ENCODE data around the gene AVEN. TPM values are rescaled to one million over a fixed set of nuclear protein-coding genes. Genes with fewer than 3 reads are reported as not detected.

The AVEN gene
- total and polyA plus RNA-seq, 2 of the 13 experiments (the other 11 are each of a cell fraction or from before 2014, with no cell fraction given): 4.4 to 17.5 TPM

DNA sequence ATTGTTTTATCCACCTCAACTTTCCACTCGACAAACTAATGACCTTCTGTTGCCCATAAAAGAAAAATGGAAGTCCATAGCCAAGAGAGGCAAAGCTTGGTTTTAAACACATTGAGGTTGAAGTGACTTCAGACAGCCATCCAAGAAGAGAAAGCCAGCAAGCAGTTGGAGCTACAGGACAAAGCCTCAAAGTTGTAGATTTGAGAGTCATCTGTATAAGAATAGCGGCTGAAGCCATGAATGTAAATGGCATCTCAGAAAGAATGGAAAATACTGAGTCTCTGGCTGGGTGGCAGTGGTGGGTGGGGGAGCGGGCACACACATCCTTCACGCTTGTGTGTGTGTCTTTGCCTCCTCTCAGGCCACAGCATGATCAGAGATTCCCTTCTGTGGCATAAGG, 194.8 kb downstream of the AVEN start:
- Histone ChIP-seq H3K9ac (ENCODE audit: insufficient read depth, low read depth, low read length) (no peak overlapping the region), H3K4me2 (ENCODE audit: low read depth, low read length) (no peak overlapping the region), H3K79me2 (ENCODE audit: insufficient read depth, low read length) (no peaks in the 10 kb centered on the region), H2AFZ (ENCODE audit: low read length) (no peak overlapping the region), H3K27me3 (ENCODE audit: control insufficient read depth in 1 of 2, insufficient read depth in 2 of 2, low read length in 2 of 2) (no peaks in the 10 kb centered on the region), H3K27ac (ENCODE audit: extremely low read length, insufficient read depth, low read length) (no peak overlapping the region), H3K4me1 (ENCODE audit: insufficient read depth, low read length) (no peaks in the 10 kb centered on the region), H3K4me3 (replicated peaks in 1 of 3; ENCODE audit: insufficient read depth in 1 of 3, low read depth in 2 of 3, low read length in 3 of 3) (no peak overlapping the region), H3K9me3 (ENCODE audit: low read length) (no peaks in the 10 kb centered on the region), H3K36me3 (replicated peaks in 1 of 2; ENCODE audit: control insufficient read depth in 1 of 2, insufficient read depth in 2 of 2, low read length in 2 of 2) (no peaks in the 10 kb centered on the region), H4K20me1 (ENCODE audit: insufficient read depth, low read length) (no peaks in the 10 kb centered on the region)
- FAIRE-seq (no peak), ATAC-seq (no peak), DNase-seq (ENCODE audit: low spot score) (no peak)
- CTCF ChIA-PET (ENCODE audit: low intra/inter-chr PET ratio, low total read pairs): no interaction called here
- POLR2A ChIA-PET: no interaction called here
- intact Hi-C loops (cut with micrococcal nuclease; ENCODE audit: unreplicated experiment): no loop called here
- BruUV-seq (replicated peaks): no TSS peak
- whole genome bisulfite sequencing (ENCODE audit: low lambda C conversion rate): 37% methylated on average over 4 of the region's 4 CpGs
- in situ Hi-C loops (cut with HindIII; ENCODE audit: extremely low pct_ligation_motif_present, low pct_unique_long_range_greater_than_20kb): no loop called here
- no peak for TF ChIP-seq ERF (CRISPR knock-in tag; IDR thresholded peaks at IDR 0.05)
- no peak for TF ChIP-seq HNRNPK (IDR thresholded peaks at IDR 0.05; ENCODE audit: low read depth, low read length, poor library complexity, severe bottlenecking)
- TF ChIP-seq NAIF1 (CRISPR knock-in tag; IDR thresholded peaks at IDR 0.05; ENCODE audit: borderline replicate concordance): no peak
- TF ChIP-seq NCOA2 (CRISPR knock-in tag; IDR thresholded peaks at IDR 0.05): no peak
- TF ChIP-seq RORA (CRISPR knock-in tag; IDR thresholded peaks at IDR 0.05): no peak
- TF ChIP-seq NR2F1 (CRISPR knock-in tag; IDR thresholded peaks at IDR 0.05): no peak
- TF ChIP-seq CREM (IDR thresholded peaks at IDR 0.05): no peak
- TF ChIP-seq CREM (CRISPR knock-in tag; IDR thresholded peaks at IDR 0.05): no peak
- no peak for TF ChIP-seq SMAD3 (CRISPR knock-in tag; IDR thresholded peaks at IDR 0.05)
- no peak for TF ChIP-seq GFI1 (CRISPR knock-in tag; IDR thresholded peaks at IDR 0.05; ENCODE audit: borderline replicate concordance)
- no peak for TF ChIP-seq GTF2F1 (IDR thresholded peaks at IDR 0.05; ENCODE audit: low read length)
- no peak for TF ChIP-seq GLI4 (CRISPR knock-in tag; IDR thresholded peaks at IDR 0.05; ENCODE audit: borderline replicate concordance)
- TF ChIP-seq MAFK (conservative IDR thresholded peaks at IDR 0.05 in 1 of 2, IDR thresholded peaks at IDR 0.05 in 1 of 2; ENCODE audit: low read length in 2 of 2): no peak
- TF ChIP-seq ZNF274 (CRISPR knock-in tag; IDR thresholded peaks at IDR 0.05): no peak
- no peak for TF ChIP-seq ZNF749 (CRISPR knock-in tag; IDR thresholded peaks at IDR 0.05; ENCODE audit: borderline replicate concordance)
- TF ChIP-seq BRCA1 (CRISPR knock-in tag; IDR thresholded peaks at IDR 0.05): no peak
- TF ChIP-seq ZNF292 (CRISPR knock-in tag; IDR thresholded peaks at IDR 0.05; ENCODE audit: borderline replicate concordance, low read depth): no peak
- no peak for TF ChIP-seq JDP2 (CRISPR knock-in tag; IDR thresholded peaks at IDR 0.05; ENCODE audit: borderline replicate concordance)
- TF ChIP-seq BHLHE40 (IDR thresholded peaks at IDR 0.05; ENCODE audit: low read length): no peak
- no peak for TF ChIP-seq RBM22 (optimal IDR thresholded peaks at IDR 0.05; ENCODE audit: low read length)
- no peak for TF ChIP-seq CBX5 (CRISPR knock-in tag; IDR thresholded peaks at IDR 0.05; ENCODE audit: borderline replicate concordance)

All from HepG2 (cell line).